Fibroblast of peridontal ligament (primary cell): ENCODE measurements around the gene KDM4C.
A peak's percentile ranks its signal among the peaks of the same experiment; 100 is the strongest.

Source experiments
- DNase-seq: peaks from one replicate; pipeline ENCODE4 v3.0.0-alpha.2; 2010; ENCODE audit errors: extremely low read depth

KDM4C gene

GRCh38 chr9:7211657-7212056, 453.9 kb downstream of the KDM4C start:
- no peak for DNase-seq

GRCh38 chr9:7212101-7212500, 454.3 kb downstream of the KDM4C start:
- DNase-seq: peak; percentile 13

GRCh38 chr9:7216004-7216841, 458.4 kb downstream of the KDM4C start:
- DNase-seq: peak; percentile 68

DNA sequence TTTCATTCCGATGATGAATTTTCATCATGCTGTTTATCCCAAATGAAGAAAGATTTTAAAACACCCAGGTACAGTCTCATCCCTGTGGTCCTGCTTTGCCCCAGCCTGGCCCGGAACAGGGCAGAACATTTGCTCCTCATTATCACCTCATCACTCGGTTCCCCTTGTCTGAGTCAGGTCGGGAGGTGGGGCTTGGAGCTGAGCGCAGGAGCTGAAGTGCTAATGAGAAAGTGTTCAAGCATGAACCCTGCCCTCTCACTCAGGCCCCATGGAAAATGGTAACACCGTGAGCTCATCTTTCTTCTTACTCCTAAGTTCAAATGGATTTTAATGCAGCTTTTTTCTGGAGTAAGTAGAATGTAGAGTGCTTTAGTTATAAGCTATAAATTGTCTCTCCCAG, 466.2 kb downstream of the KDM4C start:
- no peak for DNase-seq
